Measurements from ENCODE around the gene GRIP1. TPM values are rescaled to one million over a fixed set of nuclear protein-coding genes. Genes with fewer than 3 reads are reported as not detected.

GRIP1 gene
- total and polyA plus RNA-seq, 2 donors, result 0.71 to 3.9 TPM

- Histone ChIP-seq H3K4me1 (ENCODE audit: control insufficient read depth in 2 of 2, insufficient read depth in 2 of 2, low read length in 2 of 2) (peaks cover 0 to 3% of the 10 kb centered on the region in 2 donors), H3K27me3 (ENCODE audit: control insufficient read depth in 2 of 2, insufficient read depth in 1 of 2, low read length in 1 of 2) (no peaks in the 10 kb centered on the region), H3K4me3 (ENCODE audit: low read length in 2 of 2) (no peak overlapping the region), H3K27ac (ENCODE audit: low read depth in 1 of 2, low read length in 1 of 2) (no peak overlapping the region), H3K36me3 (ENCODE audit: control insufficient read depth in 2 of 2, insufficient read depth in 2 of 2, low read length in 1 of 2) (no peaks in the 10 kb centered on the region), H3K9me3 (ENCODE audit: control insufficient read depth in 2 of 2, insufficient read depth in 1 of 2, low read length in 1 of 2) (no peaks in the 10 kb centered on the region)
- WGBS, result 98% methylated on average over 1 of the region's 1 CpG
- DNase-seq (ENCODE audit: low read depth in 6 of 9, low spot score in 9 of 9), result no peak
Observed at GRCh38 chr12:66375560-66375959, 303.3 kb downstream of the GRIP1 start.

DNA sequence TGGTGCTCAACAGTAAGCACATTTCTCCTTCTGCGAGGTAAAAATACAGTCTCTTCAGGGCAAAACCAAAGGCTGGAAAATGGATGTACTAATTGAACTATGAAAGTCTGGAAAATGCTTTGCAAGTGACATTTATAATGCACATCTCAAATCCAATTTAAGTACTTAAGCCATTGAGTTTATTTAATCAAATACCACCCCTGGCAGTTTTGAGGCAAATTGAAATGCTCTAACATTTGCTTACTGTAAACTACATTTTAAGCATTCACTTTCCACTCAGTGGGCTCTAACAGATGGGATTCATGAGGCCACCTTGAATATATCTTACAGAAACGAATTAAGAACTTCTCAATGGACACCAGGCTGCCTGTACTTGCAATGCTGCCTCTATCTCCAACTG lies 306.9 kb downstream of the GRIP1 start:
- no peak for DNase-seq (ENCODE audit: low read depth in 6 of 9, low spot score in 9 of 9)
- Histone ChIP-seq H3K36me3 (ENCODE audit: control insufficient read depth in 2 of 2, insufficient read depth in 2 of 2, low read length in 1 of 2) (no peaks in the 10 kb centered on the region), H3K27ac (ENCODE audit: low read depth in 1 of 2, low read length in 1 of 2) (no peak overlapping the region), H3K27me3 (ENCODE audit: control insufficient read depth in 2 of 2, insufficient read depth in 1 of 2, low read length in 1 of 2) (no peaks in the 10 kb centered on the region), H3K9me3 (ENCODE audit: control insufficient read depth in 2 of 2, insufficient read depth in 1 of 2, low read length in 1 of 2) (no peaks in the 10 kb centered on the region), H3K4me1 (ENCODE audit: control insufficient read depth in 2 of 2, insufficient read depth in 2 of 2, low read length in 2 of 2) (no peaks in the 10 kb centered on the region), H3K4me3 (ENCODE audit: low read length in 2 of 2) (no peak overlapping the region)
- 91% methylated on average over 2 of the region's 2 CpGs for WGBS

DNA sequence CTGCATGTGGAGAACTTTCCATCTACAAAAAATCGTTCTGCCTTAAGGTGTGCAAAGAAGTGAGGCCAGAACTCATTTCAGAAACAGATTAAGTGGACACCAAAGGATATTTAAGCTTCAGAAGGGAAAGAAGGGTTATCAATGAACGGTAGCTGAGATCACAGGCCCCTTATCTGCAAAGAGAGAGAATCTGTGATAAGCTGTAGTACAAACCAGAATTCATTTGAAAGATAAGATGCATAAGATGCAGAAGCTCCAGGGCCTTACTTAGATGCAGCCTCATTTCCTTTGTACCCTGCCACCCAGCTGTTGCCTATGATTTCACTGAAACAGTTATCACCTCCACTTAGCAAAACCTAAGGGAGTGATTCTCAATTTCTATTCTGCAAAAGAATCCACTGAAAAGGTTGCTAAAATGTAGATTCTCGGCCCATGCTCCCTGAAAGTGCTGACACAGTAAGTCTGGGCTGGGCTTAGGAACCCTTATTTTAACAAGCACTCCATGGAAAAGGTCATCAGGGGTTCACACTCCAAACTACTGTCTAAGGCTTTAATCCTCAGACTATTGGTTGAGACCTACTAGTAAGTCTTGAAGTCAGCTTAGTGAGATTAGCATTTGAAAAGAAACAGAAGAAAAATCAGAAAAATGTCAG lies 311.7 kb downstream of the GRIP1 start:
- no peak for DNase-seq (ENCODE audit: low read depth in 6 of 9, low spot score in 9 of 9)
- no peak overlapping the region for H3K27ac ChIP-seq (ENCODE audit: low read depth in 1 of 2, low read length in 1 of 2)
- no peaks in the 10 kb centered on the region for H3K9me3 ChIP-seq (ENCODE audit: control insufficient read depth in 2 of 2, insufficient read depth in 1 of 2, low read length in 1 of 2)
- H3K27me3 ChIP-seq (ENCODE audit: control insufficient read depth in 2 of 2, insufficient read depth in 1 of 2, low read length in 1 of 2), result no peaks in the 10 kb centered on the region
- 76% methylated on average over 3 of the region's 3 CpGs for WGBS
- no peaks in the 10 kb centered on the region for H3K4me1 ChIP-seq (ENCODE audit: control insufficient read depth in 2 of 2, insufficient read depth in 2 of 2, low read length in 2 of 2)
- no peaks in the 10 kb centered on the region for H3K36me3 ChIP-seq (ENCODE audit: control insufficient read depth in 2 of 2, insufficient read depth in 2 of 2, low read length in 1 of 2)
- H3K4me3 ChIP-seq (ENCODE audit: low read length in 2 of 2), result no peak overlapping the region

- Histone ChIP-seq H3K4me3 (ENCODE audit: low read length in 2 of 2) (no peak overlapping the region), H3K4me1 (ENCODE audit: control insufficient read depth in 2 of 2, insufficient read depth in 2 of 2, low read length in 2 of 2) (no peaks in the 10 kb centered on the region), H3K27ac (ENCODE audit: low read depth in 1 of 2, low read length in 1 of 2) (no peak overlapping the region), H3K27me3 (ENCODE audit: control insufficient read depth in 2 of 2, insufficient read depth in 1 of 2, low read length in 1 of 2) (no peaks in the 10 kb centered on the region), H3K9me3 (ENCODE audit: control insufficient read depth in 2 of 2, insufficient read depth in 1 of 2, low read length in 1 of 2) (no peaks in the 10 kb centered on the region), H3K36me3 (ENCODE audit: control insufficient read depth in 2 of 2, insufficient read depth in 2 of 2, low read length in 1 of 2) (no peaks in the 10 kb centered on the region)
- DNase-seq (ENCODE audit: low read depth in 6 of 9, low spot score in 9 of 9), result no peak
- 94% methylated on average over 3 of the region's 3 CpGs for WGBS
Observed at GRCh38 chr12:66365718-66366490, 313.0 kb downstream of the GRIP1 start.

GRCh38 chr12:66361703-66362102 lies 317.2 kb downstream of the GRIP1 start:
- no peaks in the 10 kb centered on the region for H3K4me1 ChIP-seq (ENCODE audit: control insufficient read depth in 2 of 2, insufficient read depth in 2 of 2, low read length in 2 of 2)
- DNase-seq (ENCODE audit: low read depth in 6 of 9, low spot score in 9 of 9), result no peak
- no peaks in the 10 kb centered on the region for H3K27me3 ChIP-seq (ENCODE audit: control insufficient read depth in 2 of 2, insufficient read depth in 1 of 2, low read length in 1 of 2)
- WGBS, result 98% methylated on average over 4 of the region's 4 CpGs
- no peak overlapping the region for H3K4me3 ChIP-seq (ENCODE audit: low read length in 2 of 2)
- H3K27ac ChIP-seq (ENCODE audit: low read depth in 1 of 2, low read length in 1 of 2), result no peak overlapping the region
- no peaks in the 10 kb centered on the region for H3K9me3 ChIP-seq (ENCODE audit: control insufficient read depth in 2 of 2, insufficient read depth in 1 of 2, low read length in 1 of 2)
- no peaks in the 10 kb centered on the region for H3K36me3 ChIP-seq (ENCODE audit: control insufficient read depth in 2 of 2, insufficient read depth in 2 of 2, low read length in 1 of 2)

GRCh38 chr12:66359300-66359699 lies 319.6 kb downstream of the GRIP1 start:
- Histone ChIP-seq H3K9me3 (ENCODE audit: control insufficient read depth in 2 of 2, insufficient read depth in 1 of 2, low read length in 1 of 2) (no peaks in the 10 kb centered on the region), H3K27me3 (ENCODE audit: control insufficient read depth in 2 of 2, insufficient read depth in 1 of 2, low read length in 1 of 2) (no peaks in the 10 kb centered on the region), H3K4me3 (ENCODE audit: low read length in 2 of 2) (no peak overlapping the region), H3K36me3 (ENCODE audit: control insufficient read depth in 2 of 2, insufficient read depth in 2 of 2, low read length in 1 of 2) (no peaks in the 10 kb centered on the region), H3K4me1 (ENCODE audit: control insufficient read depth in 2 of 2, insufficient read depth in 2 of 2, low read length in 2 of 2) (no peaks in the 10 kb centered on the region), H3K27ac (ENCODE audit: low read depth in 1 of 2, low read length in 1 of 2) (no peak overlapping the region)
- no peak for DNase-seq (ENCODE audit: low read depth in 6 of 9, low spot score in 9 of 9)

- Histone ChIP-seq H3K4me3 (ENCODE audit: low read length in 2 of 2) (no peak overlapping the region), H3K27ac (ENCODE audit: low read depth in 1 of 2, low read length in 1 of 2) (no peak overlapping the region), H3K27me3 (ENCODE audit: control insufficient read depth in 2 of 2, insufficient read depth in 1 of 2, low read length in 1 of 2) (no peaks in the 10 kb centered on the region), H3K9me3 (ENCODE audit: control insufficient read depth in 2 of 2, insufficient read depth in 1 of 2, low read length in 1 of 2) (no peaks in the 10 kb centered on the region), H3K4me1 (ENCODE audit: control insufficient read depth in 2 of 2, insufficient read depth in 2 of 2, low read length in 2 of 2) (no peaks in the 10 kb centered on the region), H3K36me3 (ENCODE audit: control insufficient read depth in 2 of 2, insufficient read depth in 2 of 2, low read length in 1 of 2) (no peaks in the 10 kb centered on the region)
- no peak for DNase-seq (ENCODE audit: low read depth in 6 of 9, low spot score in 9 of 9)
- 94% methylated on average over 6 of the region's 6 CpGs for WGBS
Observed at GRCh38 chr12:66354291-66354690, 324.6 kb downstream of the GRIP1 start.

DNA sequence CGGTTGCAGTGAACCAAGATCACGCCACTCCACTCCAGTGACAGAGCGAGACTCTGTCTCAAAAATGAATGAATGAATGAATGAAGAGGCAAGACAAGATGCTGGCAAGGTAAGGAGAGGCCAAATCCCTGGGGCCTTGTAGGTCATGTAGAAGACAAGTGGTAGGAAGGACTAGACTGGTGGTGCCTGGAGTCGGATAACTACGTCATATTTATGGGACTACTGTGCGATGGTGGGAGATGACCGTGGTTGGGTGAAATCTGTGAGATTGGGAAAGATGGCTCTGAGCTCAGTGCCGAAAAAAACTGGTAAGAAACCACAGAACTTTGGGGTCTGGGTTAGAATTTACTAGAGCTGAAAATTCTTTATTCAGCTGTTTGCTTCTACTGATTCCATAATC lies 326.0 kb downstream of the GRIP1 start:
- Histone ChIP-seq H3K4me3 (ENCODE audit: low read length in 2 of 2) (no peak overlapping the region), H3K27me3 (ENCODE audit: control insufficient read depth in 2 of 2, insufficient read depth in 1 of 2, low read length in 1 of 2) (no peaks in the 10 kb centered on the region), H3K27ac (ENCODE audit: low read depth in 1 of 2, low read length in 1 of 2) (no peak overlapping the region), H3K36me3 (ENCODE audit: control insufficient read depth in 2 of 2, insufficient read depth in 2 of 2, low read length in 1 of 2) (no peaks in the 10 kb centered on the region), H3K4me1 (ENCODE audit: control insufficient read depth in 2 of 2, insufficient read depth in 2 of 2, low read length in 2 of 2) (no peaks in the 10 kb centered on the region), H3K9me3 (ENCODE audit: control insufficient read depth in 2 of 2, insufficient read depth in 1 of 2, low read length in 1 of 2) (no peaks in the 10 kb centered on the region)
- no peak for DNase-seq (ENCODE audit: low read depth in 6 of 9, low spot score in 9 of 9)
- 98% methylated on average over 8 of the region's 8 CpGs for WGBS

GRCh38 chr12:66352197-66352596 lies 326.7 kb downstream of the GRIP1 start:
- Histone ChIP-seq H3K4me3 (ENCODE audit: low read length in 2 of 2) (no peak overlapping the region), H3K27me3 (ENCODE audit: control insufficient read depth in 2 of 2, insufficient read depth in 1 of 2, low read length in 1 of 2) (no peaks in the 10 kb centered on the region), H3K4me1 (ENCODE audit: control insufficient read depth in 2 of 2, insufficient read depth in 2 of 2, low read length in 2 of 2) (no peaks in the 10 kb centered on the region), H3K27ac (ENCODE audit: low read depth in 1 of 2, low read length in 1 of 2) (no peak overlapping the region), H3K36me3 (ENCODE audit: control insufficient read depth in 2 of 2, insufficient read depth in 2 of 2, low read length in 1 of 2) (no peaks in the 10 kb centered on the region), H3K9me3 (ENCODE audit: control insufficient read depth in 2 of 2, insufficient read depth in 1 of 2, low read length in 1 of 2) (no peaks in the 10 kb centered on the region)
- peak in 6 of 9 donors; percentile 2 to 39 (median 5) for DNase-seq (ENCODE audit: low read depth in 6 of 9, low spot score in 9 of 9)
- WGBS, result 89% methylated on average over 9 of the region's 9 CpGs

Data from thymus (tissue), 11 donors.